K562 treated with DMSO at 1 percent for 48 hours (cell line): Measurements from ENCODE around the gene MMP10. TPM values are rescaled to one million over a fixed set of nuclear protein-coding genes. Genes with fewer than 3 reads are reported as not detected.

ENCODE experiments used
- total RNA-seq: library from RNA; unstranded; fragments of 300-600 nt; gene quantifications from 2 replicates; pipeline ENCODE4 v1.2.3, GENCODE V29; 2022; ENCODE audit warnings: low replicate concordance; ENCODE audit errors: extremely low read depth

Gene MMP10
- total RNA-seq: not detected in 2 replicates

GRCh38 chr11:102780491-102780918 is at the start of gene MMP10:
Gene MMP10, minus strand, starts transcription at chr11:102780628. Its CDS starts 37 bp downstream, at chr11:102780591.

GRCh38 chr11:102798012-102798746 is 17.8 kb upstream of the MMP10 start, which contains the start of gene MMP1:
Gene MMP1, minus strand, starts transcription at chr11:102798160. Its CDS starts 68 bp downstream, at chr11:102798092.

DNA sequence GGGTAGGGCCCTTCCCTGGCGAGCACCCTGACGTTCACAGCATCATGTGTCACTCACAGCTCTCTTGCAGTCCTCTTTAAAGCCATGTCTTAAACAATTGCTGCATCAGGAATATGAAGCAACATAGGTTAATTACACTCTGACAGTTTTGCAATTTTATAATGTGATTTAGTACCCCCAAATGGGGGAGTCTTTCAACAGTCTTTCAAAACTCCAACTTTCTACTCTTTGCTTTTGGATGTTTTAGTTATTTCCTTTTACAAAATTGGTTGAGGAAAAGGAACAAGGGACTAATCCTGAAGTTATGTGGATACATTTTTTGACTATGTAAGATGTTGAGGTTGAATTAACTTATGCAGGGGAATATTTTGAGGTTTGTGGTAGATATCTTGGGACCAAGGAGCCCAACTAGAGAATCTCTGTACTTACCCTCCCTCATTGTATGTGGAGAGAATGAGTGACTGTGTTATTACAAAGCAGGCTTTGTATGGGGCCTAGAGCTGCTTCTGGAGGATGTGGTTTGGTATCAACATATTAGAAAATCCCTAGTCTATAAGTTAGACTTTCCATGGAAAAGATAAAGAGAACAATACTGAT is 55.4 kb downstream of the MMP10 start, which contains the start of gene MMP8:
Gene MMP8, minus strand, starts transcription at position 51 of the 597 bp plus-strand sequence. CDS start 99 bp downstream, outside the sequence.

Other genes with a start within 250 kb of the MMP10 start
- not detected in 2 replicates for gene MMP7, start 249.9 kb downstream of the MMP10 start, total RNA-seq
- gene MMP20, start 155.3 kb downstream of the MMP10 start, total RNA-seq: not detected in 2 replicates
- gene MMP27, start 74.9 kb downstream of the MMP10 start, total RNA-seq: not detected in 2 replicates
- not detected in 2 replicates for gene MMP8, start 55.7 kb downstream of the MMP10 start, total RNA-seq
- gene MMP1, start 17.5 kb upstream of the MMP10 start, total RNA-seq: not detected in 2 replicates
- gene MMP3, start 63.0 kb upstream of the MMP10 start, total RNA-seq: not detected in 2 replicates
- gene MMP12, start 94.4 kb upstream of the MMP10 start, total RNA-seq: not detected in 2 replicates
- not detected in 2 replicates for gene MMP13, start 175.1 kb upstream of the MMP10 start, total RNA-seq